B cell (primary cell): ENCODE results near the gene CHD9.

Source experiments
- CTCF ChIP-seq: fragments of 200-600 bp; IDR thresholded peaks from one replicate; pipeline ENCODE4 v1.8.0; 2022; ENCODE audit warnings: antibody characterized with exemption, mild to moderate bottlenecking
- EZH2 ChIP-seq: IDR thresholded peaks from 2 replicates; pipeline ENCODE4 v1.6.1; 2012; ENCODE audit warnings: borderline replicate concordance, low read depth, mild to moderate bottlenecking, moderate library complexity, low read length; ENCODE audit not compliant: insufficient read depth, poor library complexity, severe bottlenecking

- no peak for TF ChIP-seq CTCF
- no peak for TF ChIP-seq EZH2
Measured at GRCh38 chr16:53305743-53306142, 251.0 kb downstream of the CHD9 start.
